IMR-90 (cell line): Measurements from ENCODE around the gene USH2A. TPM values are rescaled to one million over a fixed set of nuclear protein-coding genes. Genes with fewer than 3 reads are reported as not detected.

ENCODE experiments used
- ATAC-seq: fragments of 200-7000 bp; cut with Tn5 transposase; 2 replicates; pipeline ENCODE4 v1.9.1; 2020; ENCODE audit warnings: low read depth, mild to moderate bottlenecking, moderate library complexity
- BruUV-seq: library from RNA; stranded (reverse); fragments of 400-500 nt; replicated peaks from 2 replicates; lab custom pipeline; 2021; lab: Mats Ljungman, UMichigan
- CTCF ChIA-PET: fragments of 300-600 bp; formaldehyde crosslinking; extraction: SDS; loops from one replicate; lab custom pipeline; 2021; ENCODE audit warnings: antibody characterized with exemption; lab: Yijun Ruan, JAX
- POLR2A ChIA-PET: fragments of 300-600 bp; sonication (Branson Sonifier 250); formaldehyde crosslinking; loops from one replicate; lab custom pipeline; 2022; ENCODE audit warnings: antibody characterized with exemption; ENCODE audit not compliant: unreplicated experiment; lab: Charles Lee
- DNase-seq: peaks from one replicate; pipeline ENCODE4 v3.0.0; 2013
- H2AFZ ChIP-seq: replicated peaks from 2 replicates; pipeline ENCODE3; 2013; ENCODE audit warnings: low read length, mild to moderate bottlenecking; ENCODE audit not compliant: poor library complexity
- H2AK5ac ChIP-seq: 2 replicates; pipeline ENCODE4 v1.6.1; 2013; ENCODE audit warnings: low read depth, low read length, inconsistent platforms
- H2AK9ac ChIP-seq: replicated peaks from 2 replicates; pipeline ENCODE3; 2013; ENCODE audit warnings: mild to moderate bottlenecking, low read depth, low read length, moderate library complexity; ENCODE audit not compliant: poor library complexity
- H2BK120ac ChIP-seq: 2 replicates; pipeline ENCODE4 v1.6.1; 2013; ENCODE audit warnings: low read depth, low read length, inconsistent platforms
- H2BK15ac ChIP-seq: 3 replicates; pipeline ENCODE4 v1.6.1; 2013; ENCODE audit warnings: low read depth, low read length, inconsistent platforms
- H2BK20ac ChIP-seq: 2 replicates; pipeline ENCODE4 v1.6.1; 2013; ENCODE audit warnings: low read depth, mild to moderate bottlenecking, inconsistent platforms, low read length, moderate library complexity
- H2BK5ac ChIP-seq: 2 replicates; pipeline ENCODE4 v1.6.1; 2013; ENCODE audit warnings: mild to moderate bottlenecking, low read depth, low read length, inconsistent platforms; ENCODE audit not compliant: poor library complexity, severe bottlenecking
- H3K14ac ChIP-seq: replicated peaks from 2 replicates; pipeline ENCODE4 v1.6.1; 2013; ENCODE audit warnings: low read depth, low read length, inconsistent platforms
- H3K18ac ChIP-seq: 2 replicates; pipeline ENCODE4 v1.6.1; 2013; ENCODE audit warnings: low read depth, low read length, control low read depth
- H3K23ac ChIP-seq: 2 replicates; pipeline ENCODE4 v1.6.1; 2013; ENCODE audit warnings: low read depth, low read length, inconsistent platforms
- H3K27ac ChIP-seq: 2 replicates; pipeline ENCODE4 v1.5.1; 2013; ENCODE audit warnings: mild to moderate bottlenecking, control low read depth, low read length; ENCODE audit not compliant: insufficient read depth
- H3K27me3 ChIP-seq: 2 replicates; pipeline ENCODE4 v1.6.1; 2013; ENCODE audit warnings: low read length; ENCODE audit not compliant: control insufficient read depth, insufficient read depth
- H3K36me3 ChIP-seq: 2 replicates; pipeline ENCODE4 v1.6.1; 2013; ENCODE audit warnings: low read length, mixed read lengths; ENCODE audit not compliant: control insufficient read depth, insufficient read depth
- H3K4ac ChIP-seq: 2 replicates; pipeline ENCODE4 v1.6.1; 2013; ENCODE audit warnings: low read depth, low read length, inconsistent platforms
- H3K4me1 ChIP-seq: 2 replicates; pipeline ENCODE4 v1.6.1; 2013; ENCODE audit warnings: low read length, mixed read lengths; ENCODE audit not compliant: control insufficient read depth, insufficient read depth
- H3K4me2 ChIP-seq: 2 replicates; pipeline ENCODE4 v1.6.1; 2013; ENCODE audit warnings: low read depth, mild to moderate bottlenecking, control low read depth, low read length, moderate library complexity
- H3K4me3 ChIP-seq: 2 replicates; pipeline ENCODE4 v1.5.1; 2013; ENCODE audit warnings: low read depth, mild to moderate bottlenecking, control low read depth, low read length, moderate library complexity; ENCODE audit not compliant: insufficient read depth
- H3K56ac ChIP-seq: 2 replicates; pipeline ENCODE4 v1.6.1; 2013; ENCODE audit warnings: low read length, inconsistent platforms; ENCODE audit not compliant: insufficient read depth; ENCODE audit errors: extremely low read depth
- H3K79me1 ChIP-seq, 2 experiments: 2 replicates each; pipeline ENCODE4 v1.6.1; 2013; ENCODE audit warnings: low read length in 2 of 2, inconsistent platforms in 1 of 2, low read depth in 1 of 2
- H3K9ac ChIP-seq: 2 replicates; pipeline ENCODE4 v1.6.1; 2013; ENCODE audit warnings: low read depth, low read length, control low read depth
- H3K9me1 ChIP-seq: 2 replicates; pipeline ENCODE4 v1.6.1; 2013; ENCODE audit warnings: low read length, inconsistent platforms; ENCODE audit not compliant: insufficient read depth
- H3K9me3 ChIP-seq: 2 replicates; pipeline ENCODE4 v1.6.1; 2013; ENCODE audit warnings: low read length; ENCODE audit not compliant: control insufficient read depth, insufficient read depth
- H4K20me1 ChIP-seq: 2 replicates; pipeline ENCODE4 v1.6.1; 2013; ENCODE audit warnings: low read length, inconsistent platforms; ENCODE audit not compliant: insufficient read depth
- H4K5ac ChIP-seq: 2 replicates; pipeline ENCODE4 v1.6.1; 2013; ENCODE audit warnings: mild to moderate bottlenecking, low read depth, low read length, control low read depth
- H4K8ac ChIP-seq, 2 experiments: 2 replicates each; pipeline ENCODE4 v1.6.1; 2013; ENCODE audit warnings: low read depth in 2 of 2, low read length in 2 of 2, control low read depth in 1 of 2, inconsistent platforms in 1 of 2
- H4K91ac ChIP-seq: 2 replicates; pipeline ENCODE4 v1.6.1; 2013; ENCODE audit warnings: low read depth, low read length, inconsistent platforms; ENCODE audit not compliant: insufficient read depth
- CHD1 ChIP-seq: IDR thresholded peaks from 2 replicates; pipeline ENCODE4 v1.6.1; 2012; ENCODE audit warnings: low read depth, low read length, improper control_type of control experiment
- FOS ChIP-seq: fragments of 150-350 bp; IDR thresholded peaks from 2 replicates; pipeline ENCODE4 v1.6.1; 2016; ENCODE audit warnings: low read depth, low read length
- MAFK ChIP-seq: IDR thresholded peaks from 2 replicates; pipeline ENCODE4 v1.6.1; 2012; ENCODE audit warnings: low read depth, low read length, improper control_type of control experiment
- MAZ ChIP-seq: IDR thresholded peaks from 2 replicates; pipeline ENCODE4 v1.6.1; 2012; ENCODE audit warnings: low read depth, mild to moderate bottlenecking, low read length, improper control_type of control experiment, moderate library complexity, borderline replicate concordance
- RAD21 ChIP-seq: IDR thresholded peaks from 2 replicates; pipeline ENCODE4 v1.6.1; 2012; ENCODE audit warnings: low read length, improper control_type of control experiment
- RFX5 ChIP-seq: IDR thresholded peaks from 2 replicates; pipeline ENCODE4 v1.8.0; 2012; ENCODE audit warnings: low read depth, mild to moderate bottlenecking, low read length, moderate library complexity
- WGBS, 2 experiments: methylation state at CpG; one replicate each; pipeline versions ENCODE4 v1.1.5 to v1.1.7; 2013; ENCODE audit warnings: missing lambda C conversion rate in 2 of 2; ENCODE audit not compliant: insufficient read length in 1 of 2; ENCODE audit errors: extremely low coverage in 2 of 2; 5-methylcytosine and 5-hydroxymethylcytosine counted together
- dilution Hi-C: fragments of 300-500 bp; cut with HindIII; formaldehyde crosslinking; loops from one replicate; pipeline ENCODE4 v1.14.3; 2018; ENCODE audit warnings: low sequenced_read_pairs; ENCODE audit not compliant: unreplicated experiment
- in situ Hi-C: fragments of 300-500 bp; cut with MboI; formaldehyde crosslinking; loops from 3 replicates; pipeline ENCODE4 v1.14.3; 2019; ENCODE audit warnings: low sequenced_read_pairs, inconsistent platforms, mixed read lengths
- intact Hi-C: fragments of 100-400 bp; cut with micrococcal nuclease; formaldehyde crosslinking; loops from 2 replicates; pipeline ENCODE4 v1.10.0; 2022
- polyA plus RNA-seq, 3 experiments: library from polyadenylated mRNA; depleted of rRNA; stranded (reverse); fragments of >200 nt; gene quantifications; 2 replicates each; pipeline ENCODE4 v1.2.3, GENCODE V29; 2012; ENCODE audit warnings: low replicate concordance in 1 of 3
- total RNA-seq: library from RNA; depleted of rRNA; stranded (reverse); fragments of >200 nt; gene quantifications from 2 replicates; pipeline ENCODE4 v1.2.3, GENCODE V29; 2012

USH2A gene
- total and polyA plus RNA-seq, 2 of the 4 experiments (the other 2 are of a cell fraction) = under 0.01 to 0.02 TPM

- WGBS, 2 experiments = no CpG with 5 or more reads among the region's 6 CpGs
- Histone ChIP-seq H4K8ac (no peak overlapping the region), H3K18ac (no peak overlapping the region), H3K4me3 (no peak overlapping the region), H3K9me1 (no peaks in the 10 kb centered on the region), H4K5ac (no peak overlapping the region), H2BK20ac (no peak overlapping the region), H2BK5ac (no peak overlapping the region), H3K9me3 (no peaks in the 10 kb centered on the region), H2BK120ac (no peak overlapping the region), H3K4me2 (peak overlapping the region; percentile 41; the same call in 1 of the 2 replicates), H3K27me3 (no peaks in the 10 kb centered on the region), H3K36me3 (no peaks in the 10 kb centered on the region), H2BK15ac (no peak overlapping the region), H3K27ac (no peak overlapping the region), H3K56ac (no peak overlapping the region), H4K91ac (no peak overlapping the region), H3K9ac (no peak overlapping the region), H2AK5ac (no peak overlapping the region), H4K20me1 (no peaks in the 10 kb centered on the region), H3K4me1 (peaks cover 5% of the 10 kb centered on the region; the same call in 1 of the 2 replicates), H2AK9ac (no peak overlapping the region), H3K14ac (no peak overlapping the region), H3K79me1 (no peaks in the 10 kb centered on the region), H2AFZ (no peak overlapping the region), H3K23ac (no peak overlapping the region), H3K4ac (no peak overlapping the region)
- ChIA-PET CTCF (interaction anchor here (0.8 to 2.1 kb wide), 3 partner anchors 11 to 38 kb away, joined by 3 to 8 read pairs (median 3); no protein-coding TSS in a partner anchor), POLR2A (no interaction called here)
- BruUV-seq = no TSS peak
- intact Hi-C loops = no loop called here
- ATAC-seq (peak; percentile 15; the same call in 1 of the 2 replicates), DNase-seq (peak; percentile 40)
- TF ChIP-seq CHD1 (no peak), MAZ (no peak), RFX5 (no peak), FOS (no peak), RAD21 (no peak), MAFK (no peak)
- in situ Hi-C loops = no loop called here
- dilution Hi-C loops = no loop called here
These were observed 239.8 kb downstream of the USH2A start for GRCh38 chr1:216183454-216183853.
